NCI-H2196 treated with DMSO at 0.1 percent for 48 hours (cell line): ENCODE measurements around the gene MC1R.
"Not testable (repeated sequence)": the region's sequence is repeated elsewhere in the genome, so short reads cannot be mapped to it uniquely, and the experiment has no call there.

Source experiments
- DNase-seq: peaks from one replicate; lab custom pipeline; 2025; ENCODE audit not compliant: unreplicated experiment; lab: John Stamatoyannopoulos, UW

Gene MC1R

DNA sequence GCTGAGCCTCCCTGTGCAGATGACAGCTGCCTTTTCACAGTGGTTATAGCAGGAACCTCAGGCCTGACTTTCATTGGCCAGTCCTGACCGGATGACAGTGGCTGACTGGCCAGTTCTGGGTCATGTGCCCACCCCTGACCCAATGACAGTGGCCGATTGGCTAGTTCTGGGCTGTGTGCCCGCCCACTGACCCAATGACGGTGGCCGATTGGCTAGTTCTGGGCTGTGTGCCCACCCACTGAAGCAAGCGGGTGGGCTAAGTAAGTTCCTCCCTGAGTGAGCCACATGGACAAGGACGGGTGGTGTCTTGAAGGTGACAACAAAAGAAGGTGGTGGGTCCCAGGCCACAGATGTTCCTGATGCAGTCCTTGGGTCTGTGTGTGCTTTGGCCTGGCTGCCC lies 39.4 kb downstream of the MC1R start:
- DNase-seq: no peak

DNA sequence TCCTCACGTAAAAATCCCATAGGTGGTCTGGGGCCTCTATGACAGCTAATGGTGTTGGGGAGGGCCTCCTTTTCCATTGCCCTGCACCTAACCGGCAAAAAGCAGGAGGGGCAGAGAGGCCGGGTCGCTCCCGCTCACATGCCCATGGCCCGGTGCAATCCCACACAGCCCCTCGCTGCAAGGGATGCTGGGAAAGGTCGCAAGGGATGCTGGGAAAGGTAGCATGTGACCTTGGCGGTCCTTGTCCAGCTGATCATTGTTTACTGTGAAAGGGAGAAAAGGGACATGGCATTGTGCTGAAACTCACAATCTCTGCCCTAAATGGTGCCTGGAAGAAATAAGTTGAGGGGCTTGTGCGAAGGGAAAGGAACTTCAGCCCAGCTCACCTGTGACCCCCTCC lies 39.9 kb downstream of the MC1R start:
- no peak for DNase-seq

DNA sequence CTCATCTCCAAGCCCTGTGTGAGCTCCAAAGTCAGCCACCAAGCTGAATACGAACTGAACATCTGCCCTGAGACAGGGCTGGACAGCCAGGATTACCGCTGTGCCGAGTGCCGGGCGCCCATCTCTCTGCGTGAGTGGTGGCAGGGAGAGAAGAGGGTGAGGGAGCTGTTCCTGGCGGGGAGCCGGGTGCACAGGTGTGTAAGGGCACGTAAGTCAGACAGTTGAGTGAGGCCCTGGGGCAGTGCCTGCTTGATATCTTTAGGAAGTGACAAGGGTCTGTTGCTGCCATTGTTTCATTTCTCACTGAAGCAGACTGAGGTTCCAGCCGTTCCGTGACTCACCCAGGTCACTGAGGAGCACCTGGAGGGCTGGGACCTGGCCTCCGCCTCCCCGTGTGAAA lies 42.3 kb downstream of the MC1R start:
- DNase-seq: no peak

DNA sequence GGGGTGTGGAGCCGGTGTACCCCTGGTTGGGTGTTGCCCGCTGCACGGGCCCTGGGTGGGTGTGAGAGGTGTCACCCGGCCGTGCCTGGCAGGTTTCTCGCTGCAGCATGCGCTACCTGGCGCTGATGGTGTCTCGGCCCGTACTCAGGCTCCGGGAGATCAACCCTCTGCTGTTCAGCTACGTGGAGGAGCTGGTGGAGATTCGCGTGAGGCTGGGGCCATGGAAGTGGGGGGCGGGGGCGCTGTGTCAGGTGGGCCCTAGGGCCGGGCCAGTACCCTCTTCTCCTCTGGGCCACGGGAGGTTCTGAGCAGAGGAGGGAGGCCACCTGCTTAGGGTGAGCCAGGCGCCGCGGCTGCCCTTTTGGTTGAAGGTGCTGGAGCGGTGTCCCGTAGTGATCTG lies 43.3 kb downstream of the MC1R start:
- DNase-seq: no peak

DNA sequence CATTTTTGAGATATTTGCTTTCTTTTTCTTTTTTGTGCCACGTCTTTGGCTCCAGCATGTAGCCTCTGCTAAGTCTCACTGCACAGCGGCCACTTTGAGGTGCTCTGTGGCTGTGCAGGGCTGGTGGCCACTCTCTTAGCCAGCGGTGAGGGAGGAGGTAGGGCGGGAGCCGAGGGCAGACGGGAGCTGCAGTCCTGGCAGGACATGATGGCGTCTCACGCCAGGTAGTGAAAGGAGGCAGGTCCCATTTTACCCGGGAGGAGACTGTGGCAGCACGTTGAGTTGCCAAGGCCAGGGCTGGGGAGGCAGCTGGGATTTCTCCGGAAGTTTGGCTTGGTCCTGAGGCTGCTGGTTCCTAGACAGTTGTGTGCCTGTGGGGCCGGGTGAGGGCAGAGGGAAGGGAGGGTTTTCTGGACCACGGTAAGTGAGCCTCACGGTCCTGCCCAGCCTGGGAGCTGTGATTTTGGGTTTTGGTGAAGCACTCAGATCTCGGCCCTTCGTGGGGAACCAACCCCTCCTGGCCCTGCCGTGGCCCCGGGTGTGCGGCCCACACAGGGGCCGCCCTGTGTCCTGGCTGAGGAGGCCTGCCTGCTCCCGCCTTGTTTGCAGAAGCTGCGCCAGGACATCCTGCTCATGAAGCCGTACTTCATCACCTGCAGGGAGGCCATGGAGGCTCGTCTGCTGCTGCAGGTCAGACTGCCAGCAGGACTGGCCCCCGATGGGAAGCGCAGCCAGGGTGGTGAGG lies 44.3 kb downstream of the MC1R start:
- no peak for DNase-seq

DNA sequence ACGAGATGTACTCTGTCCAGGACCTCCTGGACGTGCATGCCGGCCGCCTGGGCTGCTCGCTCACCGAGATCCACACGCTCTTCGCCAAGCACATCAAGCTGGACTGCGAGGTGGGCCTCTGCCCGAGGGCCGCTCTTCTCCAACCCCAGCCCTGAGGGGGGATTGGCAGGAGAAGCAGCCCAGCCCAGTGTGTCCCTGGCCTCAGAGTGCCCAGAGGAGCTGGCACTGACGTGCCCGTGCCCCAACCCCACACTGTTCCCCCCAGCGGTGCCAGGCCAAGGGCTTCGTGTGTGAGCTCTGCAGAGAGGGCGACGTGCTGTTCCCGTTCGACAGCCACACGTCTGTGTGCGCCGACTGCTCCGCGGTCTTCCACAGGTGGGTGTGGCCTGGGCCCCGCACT lies 45.5 kb downstream of the MC1R start:
- no peak for DNase-seq

DNA sequence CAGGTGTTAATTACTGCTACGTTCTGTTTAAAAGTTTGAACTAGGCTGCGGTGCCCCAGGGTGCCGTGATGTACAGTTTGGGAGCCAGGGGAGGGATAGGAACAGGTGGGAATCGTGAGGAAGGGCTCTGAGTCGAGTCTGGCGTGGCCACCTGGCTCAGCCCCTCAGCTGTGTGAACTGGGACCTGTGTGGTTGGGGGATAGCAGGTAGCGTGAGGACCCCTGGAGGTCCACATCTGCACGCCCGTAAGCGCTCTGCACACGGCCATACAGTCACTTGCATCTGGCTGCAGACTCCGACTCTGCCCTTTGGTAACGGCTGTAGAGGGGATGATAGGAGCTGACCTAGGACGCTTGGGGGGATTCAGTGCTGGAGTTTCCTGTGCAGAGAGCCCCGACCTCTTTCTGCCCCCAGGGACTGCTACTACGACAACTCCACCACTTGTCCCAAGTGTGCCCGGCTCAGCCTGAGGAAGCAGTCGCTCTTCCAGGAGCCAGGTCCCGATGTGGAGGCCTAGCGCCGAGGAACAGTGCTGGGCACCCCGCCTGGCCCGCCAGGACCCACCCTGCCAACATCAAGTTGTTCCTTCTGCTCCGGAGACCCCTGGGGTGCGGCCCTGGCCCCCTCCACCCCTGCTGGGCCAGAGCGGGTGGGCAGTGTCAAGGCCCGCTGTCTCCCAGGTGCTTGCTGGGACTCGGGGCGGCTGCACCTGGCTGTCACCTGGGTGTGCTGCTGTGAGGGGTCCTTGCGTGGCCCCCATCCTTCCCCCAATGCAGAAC lies 47.0 kb downstream of the MC1R start:
- no peak for DNase-seq

DNA sequence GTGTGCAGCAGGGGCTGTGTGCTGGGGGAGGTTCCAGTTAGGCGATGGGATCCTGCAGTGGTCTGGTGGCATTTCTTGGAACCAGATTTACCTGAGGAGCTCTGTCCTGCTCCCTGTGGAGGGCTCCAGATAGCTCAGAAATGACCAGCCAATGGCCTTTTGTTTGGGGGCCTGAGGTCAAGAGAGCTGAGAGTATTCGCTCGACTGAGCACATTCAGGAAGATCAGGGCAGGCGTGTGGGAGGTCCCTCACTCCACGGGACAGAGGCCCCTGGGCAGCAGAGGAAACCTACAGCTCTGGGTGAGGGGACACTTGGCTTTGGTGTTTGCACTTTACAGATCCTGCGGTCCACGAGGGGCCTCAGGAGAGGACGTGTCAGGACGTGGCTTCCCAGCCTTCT lies 48.1 kb downstream of the MC1R start:
- no peak for DNase-seq

DNA sequence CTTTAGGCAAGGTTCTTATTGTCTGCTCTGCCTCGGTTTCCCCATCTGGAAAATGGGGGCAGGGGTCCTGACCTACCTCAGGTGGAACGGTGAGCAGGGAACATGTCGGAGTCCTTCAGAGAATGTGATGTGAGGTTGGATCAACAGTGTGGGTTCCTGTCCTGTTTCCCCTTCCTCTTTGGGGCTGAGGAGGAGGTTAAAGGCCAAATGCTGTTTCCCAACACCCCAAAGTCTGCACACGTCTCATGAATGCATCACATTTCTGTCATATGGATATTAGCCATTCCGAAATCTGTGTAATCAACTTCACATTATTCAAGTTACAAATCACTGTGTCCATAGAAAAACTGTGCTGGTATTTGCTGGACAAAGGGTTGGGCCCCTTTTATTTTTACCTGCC lies 48.8 kb downstream of the MC1R start:
- not testable (repeated sequence) for DNase-seq

DNA sequence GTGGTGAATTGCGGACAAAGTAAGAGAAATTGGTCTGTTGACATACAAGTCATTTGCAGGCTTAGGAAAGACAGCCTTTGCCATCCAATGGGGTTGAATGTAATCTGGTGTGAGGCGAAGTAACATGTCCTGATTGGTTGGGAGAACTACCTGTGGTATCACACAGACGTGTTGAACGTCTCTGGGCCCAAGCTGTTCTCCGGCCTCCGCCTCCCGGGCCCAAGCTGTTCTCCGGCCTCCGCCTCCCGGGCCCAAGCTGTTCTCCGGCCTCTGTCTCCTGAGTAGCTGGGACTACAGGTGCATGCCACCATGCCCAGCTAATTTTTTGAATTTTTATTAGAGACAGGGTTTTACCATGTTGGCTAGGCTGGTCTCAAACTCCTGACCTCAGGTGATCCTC lies 49.4 kb downstream of the MC1R start:
- not testable (repeated sequence) for DNase-seq

DNA sequence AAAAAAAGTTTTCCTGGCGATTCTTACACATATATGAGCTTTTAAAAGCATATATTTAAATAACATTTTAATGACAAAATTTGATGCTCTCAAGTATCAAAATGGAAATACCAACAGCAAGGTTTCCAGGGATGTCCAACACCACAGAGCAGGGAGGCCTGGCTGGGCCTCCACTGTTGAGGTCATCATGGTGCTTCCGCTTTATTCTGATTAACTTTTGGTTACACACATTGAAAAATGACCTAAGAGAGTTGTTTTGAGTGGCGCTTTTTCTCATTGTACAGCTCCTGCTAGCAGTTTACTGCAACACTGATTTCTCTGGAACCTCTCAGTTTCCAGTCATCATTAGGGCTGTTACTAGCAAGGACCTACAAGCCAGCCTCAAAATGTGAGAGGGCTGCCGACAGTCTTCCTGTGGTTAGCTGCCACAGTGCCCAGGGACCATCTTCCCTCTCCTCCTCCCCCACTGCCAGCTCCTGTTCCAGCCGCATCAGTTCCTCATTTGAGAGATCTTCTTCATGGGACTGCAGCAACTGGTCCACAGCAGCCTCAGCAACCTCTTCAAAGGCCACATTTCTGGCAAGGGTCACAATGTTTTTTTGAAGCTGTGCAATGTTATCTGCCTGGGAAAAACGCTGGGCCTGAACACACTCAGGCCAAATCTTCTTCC lies 51.2 kb downstream of the MC1R start:
- no peak for DNase-seq
